ENCODE results near the gene PDLIM3.

PDLIM3 gene

GRCh38 chr4:185500035-185500434 lies 35.3 kb downstream of the PDLIM3 start:
- TF ChIP-seq EZH2phosphoT487 (IDR thresholded peaks at IDR 0.05; ENCODE audit: borderline replicate concordance, low read length), result no peak
- no peak for TF ChIP-seq CTCF (IDR thresholded peaks at IDR 0.05; ENCODE audit: low read depth, low read length, poor library complexity, severe bottlenecking)
- no peak overlapping the region for H3K4me2 ChIP-seq (ENCODE audit: low read length)

GRCh38 chr4:185488650-185489049 lies 46.7 kb downstream of the PDLIM3 start:
- Histone ChIP-seq H3K4me3 (ENCODE audit: low read length) (no peak overlapping the region), H3K27me3 (ENCODE audit: control insufficient read depth, low read length) (peaks cover 5% of the 10 kb centered on the region; the same call in 1 of the 2 replicates), H3K27ac (ENCODE audit: low read depth, low read length) (no peak overlapping the region), H3K79me2 (ENCODE audit: control insufficient read depth, low read length) (no peaks in the 10 kb centered on the region), H3F3A (ENCODE audit: control insufficient read depth, insufficient read depth) (no peaks in the 10 kb centered on the region), H4K20me1 (ENCODE audit: control insufficient read depth, insufficient read depth, low read depth, low read length) (no peaks in the 10 kb centered on the region), H3K4me1 (ENCODE audit: control insufficient read depth, low read length) (no peaks in the 10 kb centered on the region), H3K4me2 (ENCODE audit: low read length) (no peak overlapping the region), H3K9me3 (ENCODE audit: control insufficient read depth, insufficient read depth, low read length) (no peaks in the 10 kb centered on the region), H3K36me3 (ENCODE audit: control insufficient read depth, low read length) (no peaks in the 10 kb centered on the region), H3K9me2 (replicated peaks; ENCODE audit: control insufficient read depth, low read length) (no peaks in the 10 kb centered on the region)
- TF ChIP-seq EZH2phosphoT487 (IDR thresholded peaks at IDR 0.05; ENCODE audit: borderline replicate concordance, low read length), result no peak
- TF ChIP-seq CTCF (IDR thresholded peaks at IDR 0.05; ENCODE audit: low read depth, low read length, poor library complexity, severe bottlenecking), result no peak

More at GRCh38 chr4:185500035-185500434, 35.3 kb downstream of the PDLIM3 start:
- no peak overlapping the region for H3K4me3 ChIP-seq (ENCODE audit: low read length)
- no peaks in the 10 kb centered on the region for H3K4me1 ChIP-seq (ENCODE audit: control insufficient read depth, low read length)
- no peaks in the 10 kb centered on the region for H4K20me1 ChIP-seq (ENCODE audit: control insufficient read depth, insufficient read depth, low read depth, low read length)
- no peaks in the 10 kb centered on the region for H3K36me3 ChIP-seq (ENCODE audit: control insufficient read depth, low read length)
- no peaks in the 10 kb centered on the region for H3K79me2 ChIP-seq (ENCODE audit: control insufficient read depth, low read length)
- no peaks in the 10 kb centered on the region for H3F3A ChIP-seq (ENCODE audit: control insufficient read depth, insufficient read depth)
- H3K9me3 ChIP-seq (ENCODE audit: control insufficient read depth, insufficient read depth, low read length), result no peaks in the 10 kb centered on the region
- H3K9me2 ChIP-seq (replicated peaks; ENCODE audit: control insufficient read depth, low read length), result no peaks in the 10 kb centered on the region
- no peaks in the 10 kb centered on the region for H3K27me3 ChIP-seq (ENCODE audit: control insufficient read depth, low read length)
- H3K27ac ChIP-seq (ENCODE audit: low read depth, low read length), result no peak overlapping the region

GRCh38 chr4:185481401-185481800 lies 53.9 kb downstream of the PDLIM3 start:
- no peak overlapping the region for H3K4me2 ChIP-seq (ENCODE audit: low read length)
- H3K36me3 ChIP-seq (ENCODE audit: control insufficient read depth, low read length), result no peaks in the 10 kb centered on the region
- H3F3A ChIP-seq (ENCODE audit: control insufficient read depth, insufficient read depth), result no peaks in the 10 kb centered on the region
- H3K4me1 ChIP-seq (ENCODE audit: control insufficient read depth, low read length), result 0 out of 2 replicates have a peak, but pooled peaks cover 5% of the 10 kb centered on the region
- no peaks in the 10 kb centered on the region for H3K79me2 ChIP-seq (ENCODE audit: control insufficient read depth, low read length)
- TF ChIP-seq CTCF (IDR thresholded peaks at IDR 0.05; ENCODE audit: low read depth, low read length, poor library complexity, severe bottlenecking) (no peak), EZH2phosphoT487 (IDR thresholded peaks at IDR 0.05; ENCODE audit: borderline replicate concordance, low read length) (no peak)
- no peaks in the 10 kb centered on the region for H3K9me3 ChIP-seq (ENCODE audit: control insufficient read depth, insufficient read depth, low read length)
- no peaks in the 10 kb centered on the region for H4K20me1 ChIP-seq (ENCODE audit: control insufficient read depth, insufficient read depth, low read depth, low read length)
- no peak overlapping the region for H3K4me3 ChIP-seq (ENCODE audit: low read length)
- H3K27me3 ChIP-seq (ENCODE audit: control insufficient read depth, low read length), result peaks cover 38% of the 10 kb centered on the region
- no peak overlapping the region for H3K27ac ChIP-seq (ENCODE audit: low read depth, low read length)
- H3K9me2 ChIP-seq (replicated peaks; ENCODE audit: control insufficient read depth, low read length), result no peaks in the 10 kb centered on the region

Data from DOHH2 (cell line).